Activated T-cell treated with anti-CD3 and anti-CD28 coated beads for 1 hour (primary cell): Measurements from ENCODE around the gene TAP1.

Source experiments
- DNase-seq: peaks from one replicate; pipeline ENCODE4 v3.0.0-alpha.2; 2020; ENCODE audit warnings: low read depth

The TAP1 gene

GRCh38 chr6:32860674-32861073 lies 7.2 kb upstream of the TAP1 start:
- no peak for DNase-seq

DNA sequence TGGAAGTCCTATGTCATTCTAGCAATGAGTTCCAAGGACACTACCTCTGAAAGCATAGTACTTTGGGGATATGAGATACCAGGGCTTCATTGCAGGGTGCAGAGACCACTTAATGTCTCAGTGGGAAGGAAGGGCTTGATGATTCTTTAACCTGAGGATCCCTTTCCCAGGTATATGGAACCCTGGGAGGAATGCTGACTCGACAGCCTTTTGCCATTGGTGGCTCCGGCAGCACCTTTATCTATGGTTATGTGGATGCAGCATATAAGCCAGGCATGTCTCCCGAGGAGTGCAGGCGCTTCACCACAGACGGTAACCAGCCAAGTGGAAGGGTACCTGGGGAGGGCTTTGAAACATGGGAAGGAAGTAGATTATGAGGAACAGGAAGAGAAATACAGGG lies 4.7 kb upstream of the TAP1 start:
- no peak for DNase-seq

- no peak for DNase-seq
These were observed 3.8 kb upstream of the TAP1 start for GRCh38 chr6:32857156-32857891.

- no peak for DNase-seq
These were observed 2.1 kb upstream of the TAP1 start for GRCh38 chr6:32855467-32856174.

DNA sequence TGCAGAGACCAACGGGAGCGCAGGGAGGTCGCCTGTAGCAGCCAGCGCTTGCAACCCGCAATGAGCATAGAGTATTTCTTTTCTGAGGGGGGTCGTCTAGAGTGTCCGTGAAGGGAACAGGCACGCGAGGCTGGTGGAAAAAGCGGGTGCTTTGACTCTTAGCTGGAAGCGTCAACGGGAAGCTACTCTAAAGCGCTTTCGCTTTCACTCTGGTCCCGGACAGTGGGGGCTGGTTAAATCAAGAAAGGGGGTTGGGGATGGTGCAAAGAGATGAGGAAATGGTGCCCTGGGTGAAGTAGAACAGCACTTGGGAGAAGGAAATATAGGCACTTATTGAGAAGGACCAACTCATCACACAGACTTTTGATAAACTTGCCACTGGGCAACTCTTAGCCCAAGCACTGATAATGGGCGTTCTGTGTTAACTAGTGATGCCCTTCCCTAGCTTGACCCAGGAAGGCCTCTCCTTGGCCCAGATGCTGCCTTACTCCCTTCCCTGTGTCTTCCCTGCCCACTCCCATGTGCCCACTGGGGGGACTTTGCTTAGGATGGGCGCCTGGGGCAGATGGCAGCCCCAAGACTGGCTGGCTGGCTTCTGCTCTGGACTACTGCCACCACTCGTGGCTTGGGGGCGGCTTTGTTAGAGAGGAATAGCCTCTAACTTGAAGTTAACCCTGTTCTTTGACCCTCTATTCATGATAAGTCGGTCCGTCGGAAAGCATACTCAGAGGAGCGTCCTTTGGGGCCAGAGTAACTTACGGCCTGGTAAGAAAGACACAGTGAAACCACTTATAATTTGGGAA lies 1.1 kb upstream of the TAP1 start:
- peak; percentile 41 for DNase-seq

DNA sequence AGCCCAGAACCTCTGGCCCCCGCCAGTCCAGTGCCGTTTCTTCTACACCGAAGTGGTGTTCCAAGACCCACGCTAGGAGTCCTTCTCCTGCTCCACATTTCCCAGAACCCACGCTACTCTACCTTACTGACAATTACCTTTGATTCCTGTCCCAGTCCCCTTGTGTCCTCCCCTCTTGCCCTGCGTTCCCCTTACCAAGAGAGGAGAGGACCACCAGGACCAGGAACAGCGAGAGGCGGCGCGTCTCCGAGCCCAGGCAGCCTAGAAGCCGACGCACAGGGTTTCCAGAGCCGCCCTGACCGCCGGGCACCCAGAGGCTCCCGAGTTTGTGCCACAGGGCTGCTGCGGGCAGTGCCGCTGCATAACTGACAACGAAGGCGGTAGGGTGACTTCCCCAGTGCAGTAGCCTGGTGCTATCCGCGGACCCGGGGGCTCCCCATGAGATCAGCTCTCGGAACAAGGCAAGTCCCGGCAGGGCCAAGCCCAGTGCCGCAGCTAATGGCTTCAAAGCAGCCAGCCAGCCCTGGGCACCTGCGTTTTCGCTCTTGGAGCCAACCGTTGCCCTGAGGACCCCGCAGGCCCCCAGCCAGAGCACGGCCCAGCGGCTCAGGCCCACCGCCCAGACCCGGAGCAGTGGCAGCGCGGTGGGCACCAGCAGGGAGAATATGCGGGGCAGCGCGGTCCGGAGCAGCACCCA lies 512 bp downstream of the TAP1 start:
- DNase-seq, result peak; percentile 39

DNA sequence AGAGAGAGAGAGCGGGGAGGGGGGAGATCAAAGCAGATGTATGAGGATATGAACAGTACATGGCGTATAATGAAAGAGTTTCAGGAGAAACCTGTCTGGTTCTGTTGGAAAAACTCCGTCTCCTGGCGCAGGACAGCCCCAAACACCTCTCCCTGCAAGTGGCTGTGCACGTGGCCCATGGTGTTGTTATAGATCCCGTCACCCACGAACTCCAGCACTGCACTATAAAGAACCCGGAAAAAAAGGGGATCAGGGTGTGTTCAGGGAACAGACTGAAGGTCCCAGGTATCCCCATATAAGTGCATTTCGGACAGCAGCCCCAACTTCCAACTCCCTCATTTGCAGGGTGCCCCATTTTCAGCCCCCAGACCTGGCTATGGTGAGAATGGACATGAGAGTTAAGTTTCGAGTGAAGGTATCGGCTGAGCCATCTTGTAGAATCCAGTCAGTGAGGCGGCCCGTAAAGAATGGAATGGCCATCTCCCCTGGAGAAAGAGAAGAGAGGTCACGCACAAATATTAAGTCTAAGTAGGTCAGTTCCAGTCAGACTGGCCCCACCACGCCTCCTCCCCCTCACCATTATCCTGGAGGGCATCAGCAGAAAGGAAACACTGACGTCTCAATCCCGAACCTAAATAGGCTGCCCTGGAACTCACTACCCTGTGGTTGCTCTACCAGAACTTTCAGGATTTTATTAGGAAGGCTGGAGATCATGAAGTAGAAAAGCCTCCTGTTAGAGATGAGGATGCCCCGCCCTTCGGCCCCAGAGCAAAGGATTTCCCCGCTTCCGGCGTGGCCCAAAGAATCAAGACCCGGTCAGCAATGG lies 1.3 kb downstream of the TAP1 start:
- no peak for DNase-seq

DNA sequence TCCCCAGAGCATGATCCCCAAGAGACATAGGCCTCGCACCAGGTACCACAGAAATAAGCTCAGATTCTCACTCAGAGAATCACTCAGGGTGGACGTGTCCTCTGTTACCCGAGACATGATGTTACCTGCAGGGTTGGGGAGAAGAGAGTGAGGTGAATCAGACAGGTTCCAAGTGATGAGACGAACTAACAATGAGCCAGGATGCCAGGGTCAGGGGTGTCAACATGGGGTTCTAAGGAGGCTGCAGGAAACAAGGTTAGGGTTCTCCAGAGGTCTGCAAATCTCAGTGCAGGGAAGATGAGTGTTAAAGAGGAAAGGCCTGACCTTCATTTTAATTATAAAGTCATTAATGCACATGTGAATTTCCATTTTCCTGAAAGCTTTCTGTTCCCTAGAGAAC lies 2.5 kb downstream of the TAP1 start:
- DNase-seq, result no peak

GRCh38 chr6:32849126-32849525 lies 4.4 kb downstream of the TAP1 start:
- no peak for DNase-seq

- no peak for DNase-seq
These were observed 5.7 kb downstream of the TAP1 start for GRCh38 chr6:32847795-32848194.

DNA sequence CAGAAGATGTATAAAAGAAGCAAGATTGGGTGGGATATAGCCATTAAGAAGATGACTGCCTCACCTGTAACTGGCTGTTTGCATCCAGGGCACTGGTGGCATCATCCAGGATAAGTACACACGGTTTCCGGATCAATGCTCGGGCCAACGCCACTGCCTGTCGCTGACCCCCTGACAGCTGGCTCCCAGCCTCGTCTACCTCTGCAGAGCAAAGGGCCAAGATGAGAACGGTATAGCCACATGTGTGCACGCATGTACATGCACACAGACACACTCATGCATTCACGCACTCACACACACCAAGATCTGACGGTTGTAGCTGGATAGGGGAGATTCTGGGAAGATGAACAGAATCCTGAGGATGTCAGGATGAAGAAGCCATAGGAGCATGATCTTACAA lies 6.5 kb downstream of the TAP1 start:
- no peak for DNase-seq

- DNase-seq, result no peak
These were observed 8.1 kb downstream of the TAP1 start for GRCh38 chr6:32845384-32845884.

GRCh38 chr6:32844839-32845383 lies 8.6 kb downstream of the TAP1 start:
- DNase-seq, result no peak

DNA sequence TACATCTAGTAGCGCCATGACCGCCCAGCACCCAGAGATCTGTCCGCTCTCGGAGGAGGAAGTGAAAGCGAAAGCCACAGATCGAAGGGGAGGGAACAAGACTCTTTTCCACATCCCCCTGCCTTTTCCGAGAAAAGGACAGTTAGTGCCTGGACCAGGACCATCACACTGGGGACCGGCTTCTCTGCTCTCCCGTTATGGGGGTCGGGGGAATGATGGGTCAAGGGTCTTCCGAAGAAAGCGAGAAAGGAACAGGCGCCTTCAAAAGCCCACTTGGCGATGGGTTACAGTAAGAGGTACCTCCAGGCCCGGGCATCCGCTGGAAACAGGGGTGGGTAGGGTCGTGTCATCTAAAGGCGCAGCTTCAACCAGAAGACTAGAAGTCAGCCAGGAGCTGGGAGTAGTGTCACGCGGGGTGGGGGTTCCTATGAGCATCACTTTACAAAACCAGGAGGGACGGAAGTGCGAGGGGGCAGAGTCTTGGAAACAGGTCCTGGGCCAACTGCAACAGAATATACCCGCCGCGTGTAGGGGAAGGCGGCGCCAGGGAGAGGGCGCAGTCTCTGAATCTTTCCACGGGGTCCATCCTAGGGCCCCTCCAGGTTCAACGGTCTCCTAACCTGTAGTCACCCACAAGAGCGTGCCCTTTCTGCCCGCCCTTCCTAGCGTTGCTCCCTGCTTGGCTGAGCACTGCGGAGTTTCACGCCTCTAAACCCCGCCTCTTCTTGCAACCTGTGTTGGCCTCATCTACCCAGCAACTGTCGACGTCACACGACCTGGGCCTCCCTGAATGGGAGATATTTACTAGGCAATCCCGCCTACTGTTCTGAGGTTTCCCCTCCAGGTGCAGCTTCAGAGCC lies 9.3 kb downstream of the TAP1 start, which contains the start of gene PSMB8:
PSMB8 (minus strand) TSS at position 69 of the 860 bp plus-strand sequence; CDS start at position 18, 51 bp downstream.
- peak; percentile 96 for DNase-seq

GRCh38 chr6:32843331-32843978 lies 10.0 kb downstream of the TAP1 start:
- DNase-seq, result no peak

DNA sequence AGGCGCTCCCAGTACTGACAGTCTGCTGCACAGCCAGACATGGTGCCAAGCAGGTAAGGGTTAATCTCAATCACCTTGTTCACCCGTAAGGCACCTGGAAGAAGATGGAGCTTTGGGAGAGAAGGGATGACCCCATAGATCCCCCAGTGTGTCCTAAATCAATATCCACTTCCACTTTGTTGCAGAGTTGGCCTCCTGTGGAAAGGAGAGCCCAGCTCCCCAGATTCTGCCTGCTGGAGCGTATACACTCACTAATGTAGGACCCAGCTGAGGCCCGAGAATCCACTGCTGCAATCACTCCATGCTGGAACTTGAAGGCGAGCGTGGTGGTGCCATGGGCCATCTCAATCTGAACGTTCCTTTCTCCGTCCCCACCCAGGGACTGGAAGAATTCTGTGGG lies 10.8 kb downstream of the TAP1 start:
- DNase-seq, result no peak

DNA sequence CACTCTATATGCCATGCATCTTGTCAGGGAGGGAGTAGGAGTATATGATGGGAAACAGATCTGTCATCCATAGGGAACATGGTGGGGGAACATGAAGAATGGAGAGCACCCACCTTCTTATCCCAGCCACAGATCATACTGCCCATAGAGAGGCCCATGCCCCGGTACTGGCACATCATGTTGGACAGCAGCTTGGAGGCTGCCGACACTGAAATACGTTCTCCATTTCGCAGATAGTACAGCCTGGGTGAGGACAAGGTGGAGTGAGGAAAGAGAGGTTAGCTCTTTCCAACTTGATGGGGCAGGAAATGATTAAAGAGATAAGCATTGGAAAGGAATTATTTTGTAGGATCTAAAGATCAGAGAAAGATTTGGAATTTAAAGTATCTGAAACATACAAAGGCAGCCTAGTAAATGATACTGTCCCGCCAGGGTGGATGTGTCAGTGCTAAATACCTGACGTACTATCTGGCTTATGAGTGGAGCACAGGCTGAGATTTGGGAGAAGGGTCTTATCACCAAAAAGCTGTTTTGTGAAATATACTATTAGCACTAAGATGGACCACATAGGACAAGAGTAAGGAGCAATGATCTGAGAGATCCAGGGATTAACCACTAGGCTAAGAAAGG lies 11.4 kb downstream of the TAP1 start:
- DNase-seq, result no peak

DNA sequence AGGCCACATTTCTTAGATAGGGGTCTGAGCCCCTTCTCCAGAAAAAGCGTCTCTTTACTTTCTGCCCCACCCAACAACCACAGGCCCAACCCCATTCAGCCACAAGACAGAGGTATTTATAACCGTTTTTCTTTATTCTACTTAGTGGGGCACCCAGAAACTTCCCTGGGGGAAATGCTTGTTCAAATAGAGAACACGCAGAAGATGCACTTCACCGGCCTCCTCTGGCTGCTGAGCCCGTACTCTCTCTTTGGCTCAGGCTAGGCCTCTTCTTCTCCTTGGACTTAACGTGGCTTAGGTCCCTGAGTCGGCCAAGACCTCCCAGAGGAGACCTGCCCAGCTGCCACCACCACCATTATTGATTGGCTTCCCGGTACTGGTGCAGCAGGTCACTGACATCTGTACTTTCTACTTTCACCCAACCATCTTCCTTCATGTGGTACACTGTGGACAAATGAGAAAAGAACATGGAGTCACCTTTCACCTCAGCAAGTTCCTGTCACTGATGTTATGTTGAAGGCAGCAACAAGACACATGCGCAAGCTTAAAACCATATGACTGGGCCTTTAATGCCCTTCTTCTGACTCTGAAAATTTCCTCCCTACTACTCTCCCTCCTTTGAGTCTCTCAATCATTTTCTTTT lies 12.8 kb downstream of the TAP1 start:
- DNase-seq, result no peak
